Cortex of kidney (tissue), 1 donor: ENCODE results near the gene SPTLC2.

ENCODE experiments used
- DNase-seq: peaks from one replicate; lab custom pipeline; 2025; lab: John Stamatoyannopoulos, UW

The SPTLC2 gene

DNA sequence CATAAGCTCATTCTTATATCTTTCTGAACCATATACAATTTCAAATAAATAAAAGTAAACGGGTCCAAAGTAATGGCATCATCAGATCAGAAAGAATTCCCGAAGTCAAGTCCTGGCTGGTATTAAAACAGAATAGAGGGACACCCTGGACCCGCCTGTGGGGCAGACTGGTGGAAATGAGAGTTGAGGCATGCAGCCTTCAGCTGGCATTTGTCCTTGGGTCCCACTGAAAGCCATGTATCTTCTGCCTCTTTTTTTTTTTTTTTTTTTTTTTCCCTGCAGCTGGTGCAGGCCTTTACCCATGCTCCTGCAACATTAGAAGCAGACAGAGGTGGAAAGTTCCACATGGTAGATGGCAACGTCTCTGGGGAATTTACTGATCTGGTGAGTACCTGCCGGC is 148.6 kb downstream of the SPTLC2 start:
- DNase-seq, result no peak

- DNase-seq, result no peak
Observed at GRCh38 chr14:77459072-77459723, 157.2 kb downstream of the SPTLC2 start.

DNA sequence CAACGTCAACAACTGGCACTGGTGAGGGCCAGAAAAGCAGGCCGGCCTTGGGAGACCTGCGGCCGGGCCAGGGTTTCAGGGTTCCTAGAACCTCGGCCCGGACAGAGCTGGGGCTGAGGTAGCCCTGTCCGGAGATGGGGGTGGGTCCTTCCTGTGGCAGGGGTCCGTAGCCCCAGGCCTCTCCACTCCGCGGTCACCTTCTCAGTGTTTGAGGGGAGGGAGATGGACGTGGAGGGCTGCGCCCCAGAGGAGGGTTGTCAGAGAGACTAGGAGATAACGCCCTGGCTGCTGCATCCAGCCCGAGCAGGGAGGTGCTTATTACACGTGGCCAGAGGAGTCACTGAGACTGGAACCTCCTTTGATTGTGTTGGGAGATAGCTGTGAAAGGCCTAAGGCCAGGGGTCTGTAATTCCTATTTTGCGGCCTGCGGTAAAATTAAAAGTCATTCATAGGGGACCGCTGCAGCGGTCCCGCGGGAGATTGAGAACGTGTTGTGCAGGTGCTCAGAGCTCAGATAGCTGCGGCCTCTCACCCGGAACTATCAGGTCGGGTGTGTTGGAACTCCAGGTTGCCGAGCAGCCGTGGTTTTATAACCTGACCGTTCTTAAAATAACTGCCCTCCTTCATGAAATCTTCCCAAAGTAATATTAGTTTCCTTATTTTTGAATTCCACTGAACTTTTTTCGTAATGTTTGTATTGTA is 158.0 kb downstream of the SPTLC2 start:
- no peak for DNase-seq

DNA sequence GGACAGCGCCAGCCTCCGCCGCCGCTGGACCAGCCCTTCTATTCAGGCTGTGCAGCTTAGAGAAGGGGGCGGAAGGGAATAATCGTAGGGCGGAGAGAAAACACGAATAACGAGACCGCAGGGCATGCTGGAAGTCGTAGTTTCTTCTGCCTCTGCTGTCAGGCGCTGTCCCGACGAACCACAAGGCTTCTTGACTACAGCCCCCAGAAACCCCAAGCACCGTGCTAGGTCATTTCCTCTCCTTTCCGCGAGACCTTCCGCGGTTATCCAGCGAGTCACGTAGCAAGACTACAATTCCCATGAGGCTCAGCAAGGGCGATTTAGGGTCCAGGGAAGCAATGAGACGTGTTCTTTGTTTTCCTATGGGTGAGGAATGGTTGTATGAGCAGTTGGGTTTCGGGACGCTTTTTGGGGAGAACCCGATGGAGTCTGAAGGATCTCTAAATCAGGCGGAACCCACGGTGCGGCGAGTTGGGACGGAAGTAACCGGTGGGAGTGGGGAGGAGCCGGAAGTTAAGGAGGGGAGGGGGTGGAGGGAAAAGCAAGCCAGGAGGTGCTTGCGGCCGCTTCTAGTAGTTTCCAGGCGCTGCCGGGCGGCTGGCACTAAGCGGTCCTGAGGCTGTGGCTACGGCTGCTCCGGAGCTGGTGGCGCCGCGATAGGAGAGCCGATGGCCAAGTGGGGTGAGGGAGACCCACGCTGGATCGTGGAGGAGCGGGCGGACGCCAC is 158.8 kb downstream of the SPTLC2 start, which contains the start of the genes AHSA1 and VIPAS39:
AHSA1 (plus strand) TSS at position 572 of the 727 bp plus-strand sequence; CDS start at position 669, 97 bp downstream.
VIPAS39 (minus strand) TSS at position 80 of the 727 bp plus-strand sequence. CDS start 3,499 bp downstream, outside the sequence.
- DNase-seq, result no peak

- DNase-seq, result no peak
Observed at GRCh38 chr14:77457115-77457521, 159.3 kb downstream of the SPTLC2 start.
